Trophoblast cell (in vitro differentiated cells and primary cell): ENCODE measurements around the gene SPEG.
A peak's percentile ranks its signal among the peaks of the same experiment; 100 is the strongest.

Source experiments
- DNase-seq, 2 donors: peaks; one replicate each; pipeline ENCODE4 v3.0.0-alpha.2; 2016
- H2AFZ ChIP-seq: 2 replicates; pipeline ENCODE4 v1.6.1; 2013; ENCODE audit warnings: low read length, moderate library complexity, mild to moderate bottlenecking; ENCODE audit not compliant: insufficient read depth, poor library complexity
- H2AK5ac ChIP-seq: 2 replicates; pipeline ENCODE4 v1.6.1; 2013; ENCODE audit warnings: mild to moderate bottlenecking, low read length
- H2BK120ac ChIP-seq: 2 replicates; pipeline ENCODE4 v1.6.1; 2013; ENCODE audit warnings: low read length, mild to moderate bottlenecking, moderate library complexity; ENCODE audit not compliant: insufficient read depth, poor library complexity
- H2BK12ac ChIP-seq: 2 replicates; pipeline ENCODE4 v1.6.1; 2013; ENCODE audit warnings: mild to moderate bottlenecking, low read length, moderate library complexity
- H2BK5ac ChIP-seq: 2 replicates; pipeline ENCODE4 v1.6.1; 2013; ENCODE audit warnings: low read length, low read depth, moderate library complexity, mild to moderate bottlenecking; ENCODE audit not compliant: poor library complexity
- H3K14ac ChIP-seq: 2 replicates; pipeline ENCODE4 v1.6.1; 2013; ENCODE audit warnings: mild to moderate bottlenecking, low read length
- H3K18ac ChIP-seq: 2 replicates; pipeline ENCODE4 v1.6.1; 2013; ENCODE audit warnings: mild to moderate bottlenecking, low read length
- H3K23ac ChIP-seq: 2 replicates; pipeline ENCODE4 v1.6.1; 2013; ENCODE audit warnings: low read length
- H3K27ac ChIP-seq: 2 replicates; pipeline ENCODE4 v1.5.1; 2013; ENCODE audit warnings: low read depth, mild to moderate bottlenecking, inconsistent platforms, low read length, moderate library complexity
- H3K27me3 ChIP-seq: 2 replicates; pipeline ENCODE4 v1.6.1; 2013; ENCODE audit warnings: inconsistent platforms, mild to moderate bottlenecking, low read length, moderate library complexity; ENCODE audit not compliant: insufficient read depth
- H3K36me3 ChIP-seq, 2 experiments: 1 replicate in 1 of 2; 2 replicates in 1 of 2; pipeline ENCODE4 v1.6.1; 2013; ENCODE audit warnings: low read length in 2 of 2, mild to moderate bottlenecking in 2 of 2, moderate library complexity in 1 of 2; ENCODE audit not compliant: insufficient read depth in 2 of 2, control insufficient read depth in 1 of 2
- H3K4ac ChIP-seq: 2 replicates; pipeline ENCODE4 v1.6.1; 2013; ENCODE audit warnings: low read depth, mild to moderate bottlenecking, low read length, moderate library complexity
- H3K4me1 ChIP-seq, 2 experiments: 1 replicate in 1 of 2; 2 replicates in 1 of 2; pipeline ENCODE4 v1.6.1; 2013; ENCODE audit warnings: low read length in 2 of 2, mild to moderate bottlenecking in 2 of 2, moderate library complexity in 1 of 2; ENCODE audit not compliant: insufficient read depth in 2 of 2, control insufficient read depth in 1 of 2
- H3K4me2 ChIP-seq: 2 replicates; pipeline ENCODE4 v1.6.1; 2013; ENCODE audit warnings: inconsistent platforms, mild to moderate bottlenecking, low read length, moderate library complexity
- H3K4me3 ChIP-seq: 2 replicates; pipeline ENCODE4 v1.5.1; 2013; ENCODE audit warnings: mild to moderate bottlenecking, low read depth, low read length, inconsistent platforms
- H3K79me1 ChIP-seq: one replicate; pipeline ENCODE4 v1.6.1; 2013; ENCODE audit warnings: low read length
- H3K79me2 ChIP-seq: 2 replicates; pipeline ENCODE4 v1.6.1; 2013; ENCODE audit warnings: low read length, mild to moderate bottlenecking; ENCODE audit not compliant: control insufficient read depth, insufficient read depth, poor library complexity
- H3K9ac ChIP-seq: 2 replicates; pipeline ENCODE4 v1.6.1; 2013; ENCODE audit warnings: mild to moderate bottlenecking, low read length
- H3K9me3 ChIP-seq: 2 replicates; pipeline ENCODE4 v1.6.1; 2013; ENCODE audit warnings: low read depth, mild to moderate bottlenecking, control low read depth, inconsistent platforms, low read length; ENCODE audit not compliant: insufficient read depth
- H4K12ac ChIP-seq: 2 replicates; pipeline ENCODE4 v1.6.1; 2013; ENCODE audit warnings: low read depth, mild to moderate bottlenecking, low read length, moderate library complexity
- H4K8ac ChIP-seq: 2 replicates; pipeline ENCODE4 v1.6.1; 2013; ENCODE audit warnings: low read depth, mild to moderate bottlenecking, low read length, moderate library complexity
- H4K91ac ChIP-seq: one replicate; pipeline ENCODE4 v1.6.1; 2013; ENCODE audit warnings: low read depth, mild to moderate bottlenecking, low read length, moderate library complexity
- WGBS: extraction: QIAGEN DNeasy Blood & Tissue Kit; methylation state at CpG from one replicate; pipeline ENCODE4 v1.1.7; 2013; ENCODE audit warnings: missing lambda C conversion rate; ENCODE audit not compliant: insufficient read length, insufficient coverage; ENCODE audit errors: extremely low coverage; 5-methylcytosine and 5-hydroxymethylcytosine counted together

Gene SPEG

DNA sequence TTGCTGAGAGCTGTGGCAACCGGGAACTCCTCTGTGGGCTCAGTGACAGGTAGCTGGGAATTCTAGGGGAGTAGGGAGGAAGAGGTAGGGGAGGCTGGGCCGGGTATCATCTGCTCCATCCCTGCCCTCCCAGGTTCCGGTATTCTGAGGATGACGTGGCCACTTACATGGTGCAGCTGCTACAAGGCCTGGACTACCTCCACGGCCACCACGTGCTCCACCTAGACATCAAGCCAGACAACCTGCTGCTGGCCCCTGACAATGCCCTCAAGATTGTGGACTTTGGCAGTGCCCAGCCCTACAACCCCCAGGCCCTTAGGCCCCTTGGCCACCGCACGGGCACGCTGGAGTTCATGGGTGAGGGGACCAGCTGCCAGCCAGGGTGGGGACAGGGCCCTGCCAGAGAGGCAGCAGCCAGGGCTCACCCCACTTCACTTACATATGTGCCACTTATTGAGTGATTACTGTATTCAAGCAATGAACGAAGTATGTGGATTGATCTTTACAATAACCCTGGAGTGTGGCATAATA, 56.0 kb downstream of the SPEG start:
- no peak overlapping the region for H4K12ac ChIP-seq
- H3K36me3 ChIP-seq, result no peaks in the 10 kb centered on the region

DNA sequence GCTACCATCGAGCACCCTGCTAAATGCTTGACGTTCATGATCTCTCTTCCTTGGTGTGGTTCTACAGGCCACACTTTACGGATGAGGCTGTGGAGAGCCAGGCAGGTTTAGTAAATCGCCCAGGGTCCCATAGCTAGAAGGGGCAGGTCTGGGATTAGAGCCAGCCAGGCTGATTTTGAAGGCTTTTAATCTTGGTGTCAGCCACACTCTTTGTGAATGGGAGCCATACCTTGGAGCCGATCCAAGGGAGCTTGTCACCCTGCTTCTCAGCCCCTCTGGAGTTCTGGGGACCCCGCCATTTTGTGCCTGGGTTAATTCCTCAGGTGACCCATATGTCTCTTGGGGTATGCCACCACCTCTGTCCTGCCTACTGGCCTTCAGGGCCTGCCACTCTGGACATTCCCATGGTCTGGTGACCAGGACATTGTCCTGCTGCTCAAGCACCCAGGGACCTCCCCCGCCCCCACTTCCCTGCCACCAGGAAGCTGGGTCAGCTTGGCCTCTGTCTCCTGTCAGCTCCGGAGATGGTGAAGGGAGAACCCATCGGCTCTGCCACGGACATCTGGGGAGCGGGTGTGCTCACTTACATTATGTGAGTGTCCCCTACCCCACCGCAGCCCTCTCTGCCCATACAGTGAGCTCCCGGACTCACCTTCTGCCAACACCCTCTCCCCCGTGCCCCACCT, 56.8 kb downstream of the SPEG start:
- Histone ChIP-seq H2BK12ac (no peak overlapping the region), H3K18ac (no peak overlapping the region), H3K4me2 (no peak overlapping the region), H4K12ac (no peak overlapping the region), H3K27ac (no peak overlapping the region), H3K79me1 (no peaks in the 10 kb centered on the region), H4K91ac (no peak overlapping the region), H3K14ac (no peak overlapping the region), H2AFZ (no peak overlapping the region), H3K36me3 (no peaks in the 10 kb centered on the region), H3K4me3 (no peak overlapping the region), H4K8ac (no peak overlapping the region), H2BK120ac (no peak overlapping the region), H3K79me2 (no peaks in the 10 kb centered on the region), H3K27me3 (peaks cover 4% of the 10 kb centered on the region), H3K4ac (no peak overlapping the region), H2AK5ac (no peak overlapping the region), H2BK5ac (no peak overlapping the region), H3K4me1 (peaks cover 0 to 3% of the 10 kb centered on the region in 2 experiments), H3K9me3 (no peaks in the 10 kb centered on the region), H3K23ac (no peak overlapping the region), H3K9ac (peak overlapping the region; percentile 5)
- WGBS, result no CpG with 5 or more reads among the region's 14 CpGs
- no peak for DNase-seq

More for the DNA sequence above, 56.0 kb downstream of the SPEG start:
- Histone ChIP-seq H3K18ac (no peak overlapping the region), H2BK5ac (no peak overlapping the region), H4K91ac (no peak overlapping the region), H4K8ac (no peak overlapping the region), H3K4ac (no peak overlapping the region), H3K4me3 (no peak overlapping the region), H2BK12ac (no peak overlapping the region), H3K79me2 (no peaks in the 10 kb centered on the region), H3K14ac (no peak overlapping the region), H3K4me2 (no peak overlapping the region), H3K9ac (no peak overlapping the region), H2BK120ac (no peak overlapping the region), H3K23ac (no peak overlapping the region), H3K4me1 (peaks cover 0 to 3% of the 10 kb centered on the region in 2 experiments), H2AFZ (no peak overlapping the region), H3K79me1 (no peaks in the 10 kb centered on the region), H2AK5ac (no peak overlapping the region), H3K27ac (no peak overlapping the region), H3K9me3 (no peaks in the 10 kb centered on the region), H3K27me3 (peaks cover 4% of the 10 kb centered on the region)
- no CpG with 5 or more reads among the region's 10 CpGs for WGBS
- no peak for DNase-seq

DNA sequence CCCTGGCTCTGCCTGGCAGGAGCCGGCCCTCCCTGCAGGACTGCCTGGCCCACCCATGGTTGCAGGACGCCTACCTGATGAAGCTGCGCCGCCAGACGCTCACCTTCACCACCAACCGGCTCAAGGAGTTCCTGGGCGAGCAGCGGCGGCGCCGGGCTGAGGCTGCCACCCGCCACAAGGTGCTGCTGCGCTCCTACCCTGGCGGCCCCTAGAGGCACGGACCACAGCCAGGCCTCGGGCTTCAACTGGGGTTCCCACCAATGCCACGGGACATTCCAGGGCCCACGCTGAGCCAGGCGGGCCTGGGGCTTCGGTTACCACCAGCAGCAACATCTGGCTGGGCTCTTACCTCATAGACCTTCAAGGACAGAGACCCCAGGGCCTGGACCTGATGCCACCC, 57.9 kb downstream of the SPEG start:
- H2BK5ac ChIP-seq, result no peak overlapping the region
- H2BK120ac ChIP-seq, result no peak overlapping the region
- no CpG with 5 or more reads among the region's 20 CpGs for WGBS
- H3K18ac ChIP-seq, result no peak overlapping the region
- no peak overlapping the region for H3K9ac ChIP-seq
- H3K9me3 ChIP-seq, result peaks cover 1% of the 10 kb centered on the region
- peaks cover 0 to 2% of the 10 kb centered on the region in 2 experiments for H3K4me1 ChIP-seq
- no peak overlapping the region for H2AFZ ChIP-seq
- no peaks in the 10 kb centered on the region for H3K79me2 ChIP-seq
- H3K27ac ChIP-seq, result no peak overlapping the region
- no peaks in the 10 kb centered on the region for H3K36me3 ChIP-seq
- no peak overlapping the region for H3K14ac ChIP-seq
- no peak overlapping the region for H4K91ac ChIP-seq
- H4K8ac ChIP-seq, result no peak overlapping the region
- no peak overlapping the region for H3K4ac ChIP-seq
- no peak overlapping the region for H3K23ac ChIP-seq
- peaks cover 16% of the 10 kb centered on the region for H3K27me3 ChIP-seq
- no peak overlapping the region for H3K4me3 ChIP-seq
- DNase-seq, result no peak
- no peak overlapping the region for H4K12ac ChIP-seq
- H2BK12ac ChIP-seq, result no peak overlapping the region
- no peak overlapping the region for H2AK5ac ChIP-seq
- no peak overlapping the region for H3K4me2 ChIP-seq
- H3K79me1 ChIP-seq, result no peaks in the 10 kb centered on the region

DNA sequence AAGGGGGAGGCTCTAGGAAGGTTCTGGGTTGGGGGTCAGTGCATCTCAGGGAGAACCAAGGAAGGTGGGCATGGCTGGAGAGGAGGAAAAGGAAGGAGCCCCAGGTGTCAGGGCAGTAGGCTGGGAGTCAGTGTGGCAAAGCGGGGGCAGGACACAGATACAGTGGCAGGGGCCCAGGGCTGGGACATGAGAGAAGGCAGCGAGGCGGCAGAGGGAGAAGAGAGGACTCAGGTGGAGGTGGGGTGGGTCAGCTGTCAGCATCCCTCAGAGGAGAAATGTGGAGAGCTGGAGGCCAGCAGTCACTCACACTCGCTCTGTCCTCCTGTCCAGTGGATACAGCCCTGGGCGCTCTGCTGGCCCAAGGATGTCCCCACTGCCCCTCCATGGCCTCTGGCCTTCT, 58.4 kb downstream of the SPEG start:
- no peak overlapping the region for H2AK5ac ChIP-seq
- H3K27ac ChIP-seq, result no peak overlapping the region
- H4K12ac ChIP-seq, result no peak overlapping the region
- H2BK120ac ChIP-seq, result no peak overlapping the region
- H3K36me3 ChIP-seq, result no peaks in the 10 kb centered on the region
- DNase-seq, result no peak
- H4K91ac ChIP-seq, result no peak overlapping the region
- no peak overlapping the region for H2AFZ ChIP-seq
- H3K4me3 ChIP-seq, result no peak overlapping the region
- H3K4ac ChIP-seq, result no peak overlapping the region
- no peak overlapping the region for H3K4me2 ChIP-seq
- no peak overlapping the region for H3K14ac ChIP-seq
- peaks cover 0 to 6% of the 10 kb centered on the region in 2 experiments for H3K4me1 ChIP-seq
- H3K9ac ChIP-seq, result no peak overlapping the region
- H3K79me1 ChIP-seq, result peaks cover 2% of the 10 kb centered on the region
- H3K27me3 ChIP-seq, result peaks cover 16% of the 10 kb centered on the region
- WGBS, result no CpG with 5 or more reads among the region's 5 CpGs
- peaks cover 2% of the 10 kb centered on the region for H3K9me3 ChIP-seq
- no peak overlapping the region for H4K8ac ChIP-seq
- no peak overlapping the region for H3K18ac ChIP-seq
- H2BK5ac ChIP-seq, result no peak overlapping the region
- H2BK12ac ChIP-seq, result no peak overlapping the region
- H3K23ac ChIP-seq, result no peak overlapping the region
- H3K79me2 ChIP-seq, result peaks cover 2% of the 10 kb centered on the region
